HG02852 (cell line): ENCODE measurements around the gene LRMDA.

Source experiments
- ATAC-seq: cut with Tn5 transposase; IDR thresholded peaks from one replicate; pipeline ENCODE4 v1.9.1; 2021; ENCODE audit warnings: mild to moderate bottlenecking, moderate library complexity; ENCODE audit not compliant: unreplicated experiment

The LRMDA gene

DNA sequence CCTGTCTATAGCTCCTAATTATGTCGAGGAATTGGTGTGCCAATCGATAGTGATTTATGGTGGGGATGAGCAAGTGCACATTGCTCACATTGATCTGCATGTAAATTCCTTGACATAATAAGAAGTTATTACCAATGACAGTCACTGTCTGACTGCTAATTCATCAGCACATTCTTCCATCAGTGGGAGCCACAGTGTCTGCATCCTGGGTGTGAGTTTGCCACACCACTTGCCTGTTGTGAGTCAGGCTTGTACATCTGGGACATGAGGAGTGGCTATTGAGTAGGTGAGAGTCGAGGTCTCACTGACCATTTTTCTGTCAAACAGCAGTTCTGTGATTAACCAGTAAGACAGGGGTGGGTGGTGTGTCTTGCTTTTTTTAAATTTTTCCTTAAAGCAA lies 263.4 kb downstream of the LRMDA start:
- ATAC-seq: no peak

DNA sequence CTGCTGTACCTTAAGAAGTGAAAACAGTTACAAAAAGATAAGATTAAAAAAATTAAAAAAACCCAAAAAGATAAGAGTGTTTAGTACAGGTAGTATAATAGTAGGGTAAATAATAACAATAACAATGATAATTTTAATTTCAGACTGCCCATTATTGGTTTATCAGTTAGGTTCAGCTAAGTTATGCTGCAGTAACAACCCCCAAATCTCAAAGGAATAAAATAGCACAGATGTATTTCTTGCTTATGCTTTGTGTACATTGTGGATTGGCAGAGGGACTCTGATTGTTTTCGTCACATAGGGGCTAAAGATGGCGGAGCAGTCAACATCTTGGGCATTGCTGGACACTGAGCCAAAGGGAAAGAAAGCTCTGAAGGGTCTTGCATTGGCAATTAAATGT lies 264.6 kb downstream of the LRMDA start:
- no peak for ATAC-seq

GRCh38 chr10:75696536-75696935 lies 265.1 kb downstream of the LRMDA start:
- no peak for ATAC-seq

- no peak for ATAC-seq
These were observed 271.9 kb downstream of the LRMDA start for GRCh38 chr10:75703191-75703854.

DNA sequence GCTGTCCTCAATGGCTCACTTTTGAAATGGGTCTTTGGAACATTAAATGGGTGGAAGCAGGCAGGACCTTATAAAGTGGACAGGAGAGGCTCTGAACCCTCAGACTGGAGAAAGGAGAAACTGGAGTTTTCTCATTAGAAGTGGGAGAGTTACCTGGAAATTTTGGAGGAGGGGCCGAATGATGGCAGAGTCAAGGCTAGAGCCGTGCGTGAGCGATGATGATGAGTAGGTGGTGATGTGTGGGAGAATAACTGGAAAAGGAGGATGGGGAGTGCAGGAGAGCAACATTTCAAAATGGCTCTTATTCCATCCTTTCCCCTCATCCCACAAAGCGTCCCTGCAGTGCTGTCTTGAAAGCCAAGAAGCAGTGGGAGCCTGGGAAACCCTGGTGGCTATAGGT lies 274.0 kb downstream of the LRMDA start:
- ATAC-seq: no peak

- no peak for ATAC-seq
These were observed 275.8 kb downstream of the LRMDA start for GRCh38 chr10:75707080-75707840.

GRCh38 chr10:75708060-75708459 lies 276.6 kb downstream of the LRMDA start:
- ATAC-seq: no peak

DNA sequence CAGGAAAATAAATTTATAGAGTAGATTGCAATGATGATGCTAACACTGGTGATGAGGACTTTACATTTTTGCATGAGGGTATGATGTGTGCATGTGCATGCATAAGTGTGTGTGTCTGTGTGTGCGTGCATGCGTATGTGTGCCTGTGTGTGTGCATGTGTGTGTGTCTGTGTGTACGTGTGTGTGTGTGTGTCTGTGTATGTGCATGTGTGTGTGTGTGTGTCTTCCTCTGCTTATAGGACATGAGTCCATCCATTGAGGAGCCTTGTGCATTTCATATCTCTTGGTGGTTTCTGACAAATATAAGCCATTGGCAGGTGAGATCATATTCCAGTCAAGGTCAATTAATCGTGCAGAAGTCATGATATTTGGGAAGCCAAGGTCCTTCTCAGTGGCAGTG lies 277.8 kb downstream of the LRMDA start:
- no peak for ATAC-seq

DNA sequence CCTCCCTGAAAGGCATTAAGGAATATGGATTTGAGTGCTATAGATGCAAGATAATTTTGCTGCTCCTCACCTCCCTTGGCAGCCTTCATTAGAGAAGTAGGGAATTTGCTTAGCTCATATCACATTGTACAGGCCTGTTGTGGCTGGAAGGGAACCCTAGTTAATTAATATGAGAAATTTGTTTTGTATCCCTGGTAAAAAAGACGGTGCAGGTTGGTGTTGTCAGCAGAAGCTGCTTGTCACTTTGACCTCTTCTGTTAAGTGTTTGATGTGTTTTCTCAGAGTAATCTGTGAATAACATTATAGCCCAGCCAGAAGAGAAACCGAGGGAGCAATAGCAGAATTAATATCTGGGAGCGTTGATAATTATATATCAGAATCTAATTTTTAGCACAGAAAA lies 278.4 kb downstream of the LRMDA start:
- no peak for ATAC-seq

DNA sequence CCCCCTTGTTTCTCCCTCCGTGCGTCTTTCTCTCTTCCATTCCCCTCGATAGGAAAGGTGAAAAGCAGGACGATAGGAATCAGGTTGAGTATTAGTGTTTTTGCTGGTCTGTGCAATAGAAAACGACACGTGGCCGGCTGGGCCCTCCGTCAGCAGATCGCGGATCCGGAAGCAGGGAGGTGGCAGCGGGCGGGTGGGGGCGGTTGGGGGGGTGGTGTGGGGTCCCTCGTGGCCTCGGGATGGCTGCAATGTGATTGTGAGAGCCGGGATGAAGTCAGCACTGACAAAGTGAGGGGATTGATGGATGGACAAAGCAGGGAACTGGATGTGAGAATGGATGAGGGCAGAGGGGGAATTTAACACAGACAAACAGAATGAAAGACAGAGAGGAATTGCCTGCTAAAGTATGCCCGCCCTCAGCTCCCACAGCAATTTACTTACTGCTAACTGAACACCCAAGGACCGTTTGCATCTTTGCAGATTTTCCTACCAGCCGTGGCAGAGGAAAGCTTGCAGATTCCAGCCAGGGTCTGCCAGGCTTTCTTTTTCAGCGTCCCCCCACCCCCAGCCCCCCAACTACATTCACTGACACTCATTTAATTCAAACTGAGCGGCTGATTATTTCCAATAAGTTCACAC lies 280.9 kb downstream of the LRMDA start:
- no peak for ATAC-seq

- ATAC-seq: no peak
These were observed 285.1 kb downstream of the LRMDA start for GRCh38 chr10:75716506-75716905.

GRCh38 chr10:75717126-75717916 lies 285.9 kb downstream of the LRMDA start:
- no peak for ATAC-seq

DNA sequence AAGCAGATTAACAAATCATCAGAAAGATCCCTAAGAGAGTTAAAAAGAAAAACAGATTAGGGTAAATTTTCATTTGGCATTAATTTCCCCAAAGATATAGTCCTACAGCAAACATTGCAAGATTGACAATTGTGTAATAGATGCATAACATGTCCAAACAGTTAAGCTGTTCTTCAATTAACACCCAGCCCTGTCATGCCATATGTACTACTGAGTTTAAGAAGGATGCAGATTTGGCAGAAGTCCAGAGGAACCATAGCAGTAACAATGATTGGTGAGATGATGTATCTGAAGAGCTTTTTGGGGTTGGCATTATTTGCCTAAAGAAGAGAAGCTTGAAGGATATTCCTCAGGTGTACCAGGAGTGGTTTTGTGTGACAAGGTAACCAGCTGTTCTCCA lies 287.6 kb downstream of the LRMDA start:
- no peak for ATAC-seq

DNA sequence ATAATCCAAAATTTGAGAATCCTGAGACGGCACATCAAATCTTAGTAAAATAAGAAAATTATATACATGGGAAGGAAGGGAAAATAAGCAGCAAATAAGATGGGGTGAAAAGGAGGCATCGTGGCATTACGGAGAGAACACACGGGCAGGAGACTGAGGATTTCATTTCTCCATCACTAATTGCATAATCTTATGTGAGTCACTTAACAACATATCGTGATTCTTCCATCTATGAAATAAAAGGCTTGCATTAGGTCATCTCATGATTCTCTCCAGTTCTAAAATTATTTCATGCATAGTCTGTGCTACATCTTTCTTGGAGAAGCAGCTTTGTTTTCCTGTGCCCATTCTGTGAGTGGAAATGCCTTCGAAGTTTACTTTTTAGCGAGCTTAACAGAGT lies 288.7 kb downstream of the LRMDA start:
- no peak for ATAC-seq

- no peak for ATAC-seq
These were observed 290.6 kb downstream of the LRMDA start for GRCh38 chr10:75722020-75722419.

GRCh38 chr10:75722609-75723008 lies 291.2 kb downstream of the LRMDA start:
- no peak for ATAC-seq

DNA sequence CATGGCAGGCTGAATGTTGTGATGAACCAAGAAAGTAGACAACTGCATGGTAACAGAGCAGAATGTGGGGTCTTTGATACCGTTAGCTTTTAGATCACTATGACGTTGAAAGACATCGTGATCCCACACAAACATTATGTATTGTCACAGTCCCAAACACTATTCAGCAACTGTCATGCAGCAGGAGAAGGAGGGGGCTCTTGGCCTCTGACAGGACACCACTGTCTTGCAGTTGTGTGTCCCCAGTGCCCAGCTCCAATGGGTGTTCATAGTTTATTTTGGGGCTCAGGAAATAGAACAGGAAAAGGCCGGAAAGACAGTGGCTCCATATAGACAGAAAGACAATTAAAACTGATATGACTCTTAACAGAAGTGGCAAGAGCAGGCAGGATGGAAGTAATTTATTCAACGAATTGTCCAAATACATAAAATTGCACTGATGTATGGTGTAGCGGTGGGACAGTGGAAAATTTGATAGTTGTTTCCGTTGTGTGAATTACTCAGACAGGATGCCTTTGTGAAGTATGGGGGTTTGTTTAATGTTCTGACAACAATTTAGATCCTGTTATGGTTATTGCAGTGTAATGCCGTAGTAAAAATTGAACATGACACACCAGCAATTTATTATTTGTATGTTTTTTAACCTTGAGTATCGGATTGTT lies 292.0 kb downstream of the LRMDA start:
- ATAC-seq: no peak

- no peak for ATAC-seq
These were observed 292.6 kb downstream of the LRMDA start for GRCh38 chr10:75724047-75724446.

GRCh38 chr10:75726522-75727483 lies 295.4 kb downstream of the LRMDA start:
- ATAC-seq: no peak

DNA sequence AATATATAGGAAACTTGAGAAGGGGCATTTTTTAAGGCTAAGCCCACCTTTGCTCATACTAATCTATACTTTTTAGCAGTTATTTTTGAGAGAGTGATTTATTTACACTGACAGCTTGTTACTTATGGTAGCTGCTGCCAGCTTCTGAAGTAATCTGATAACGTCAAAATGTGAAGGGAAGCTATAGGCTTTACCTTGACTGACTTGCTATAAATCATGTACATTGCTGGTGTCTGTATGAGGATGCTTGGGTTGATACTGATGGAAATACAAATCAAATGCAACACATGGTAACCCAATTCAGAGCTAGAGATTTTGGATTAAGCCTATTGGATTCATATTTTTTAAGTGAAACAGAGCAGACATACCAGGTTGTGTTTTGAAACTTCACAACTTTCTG lies 299.4 kb downstream of the LRMDA start:
- ATAC-seq: no peak
